Cardiac muscle cell (in vitro differentiated cells and primary cell): ENCODE measurements around the gene CENPF. TPM values are rescaled to one million over a fixed set of nuclear protein-coding genes. Genes with fewer than 3 reads are reported as not detected.
A peak's percentile ranks its signal among the peaks of the same experiment; 100 is the strongest.
"Not testable (repeated sequence)": the region's sequence is repeated elsewhere in the genome, so short reads cannot be mapped to it uniquely, and the experiment has no call there.

Source experiments
- DNase-seq, 2 donors: peaks; one replicate each; pipeline versions ENCODE4 v3.0.0 to v3.0.0-alpha.2; 2010 to 2017; ENCODE audit warnings: low read depth in 1 of 2, low spot score in 1 of 2
- H3K27ac ChIP-seq: fragments of 200-600 bp; sonication (generic); 2 replicates; pipeline ENCODE4 v1.5.1; 2016
- H3K27me3 ChIP-seq: fragments of 200-600 bp; sonication (generic); 2 replicates; pipeline ENCODE4 v1.6.0; 2016; ENCODE audit warnings: control low read depth
- H3K36me3 ChIP-seq: fragments of 200-600 bp; sonication (generic); 2 replicates; pipeline ENCODE4 v1.5.1; 2016; ENCODE audit warnings: control low read depth
- H3K4me1 ChIP-seq: fragments of 200-600 bp; sonication (generic); 2 replicates; pipeline ENCODE4 v1.8.1; 2017; ENCODE audit warnings: low read depth, mild to moderate bottlenecking, mixed run types
- H3K4me3 ChIP-seq: fragments of 200-600 bp; sonication (generic); 2 replicates; pipeline ENCODE4 v1.5.1; 2016; ENCODE audit warnings: mild to moderate bottlenecking
- H3K9me3 ChIP-seq: fragments of 200-600 bp; sonication (generic); 2 replicates; pipeline ENCODE4 v1.5.1; 2017; ENCODE audit warnings: low read depth, mild to moderate bottlenecking, control low read depth
- CTCF ChIP-seq: IDR thresholded peaks from 2 replicates; pipeline ENCODE4 v1.5.1; 2012; ENCODE audit warnings: low read depth, mild to moderate bottlenecking, low read length
- polyA plus RNA-seq: library from polyadenylated mRNA; unstranded; fragments of >200 nt; fragmentation: Nextera tagmentation; extraction: Ambion mirVana; gene quantifications from 2 replicates; pipeline ENCODE4 v1.2.1, GENCODE V29; 2016
- total RNA-seq: library from RNA; depleted of rRNA; stranded (reverse); fragments of >200 nt; gene quantifications from 2 replicates; pipeline ENCODE4 v1.2.3, GENCODE V29; 2016

CENPF gene
- total and polyA plus RNA-seq, 2 experiments from 2014 or later = 9.7 to 79.7 TPM

GRCh38 chr1:214587165-214587564 lies 15.8 kb upstream of the CENPF start:
- Histone ChIP-seq H3K36me3 (no peaks in the 10 kb centered on the region), H3K27ac (no peak overlapping the region), H3K4me3 (no peak overlapping the region), H3K4me1 (no peaks in the 10 kb centered on the region), H3K9me3 (no peaks in the 10 kb centered on the region), H3K27me3 (peaks cover 4% of the 10 kb centered on the region)
- no peak for DNase-seq
- no peak for TF ChIP-seq CTCF

- no peak for TF ChIP-seq CTCF
- no peak overlapping the region for H3K4me3 ChIP-seq
- DNase-seq = no peak
Measured at GRCh38 chr1:214588963-214589597, 13.9 kb upstream of the CENPF start.

GRCh38 chr1:214590696-214591095 lies 12.3 kb upstream of the CENPF start:
- Histone ChIP-seq H3K27me3 (no peaks in the 10 kb centered on the region), H3K4me1 (no peaks in the 10 kb centered on the region), H3K4me3 (no peak overlapping the region), H3K36me3 (no peaks in the 10 kb centered on the region), H3K27ac (no peak overlapping the region), H3K9me3 (no peaks in the 10 kb centered on the region)
- no peak for DNase-seq
- no peak for TF ChIP-seq CTCF

More at GRCh38 chr1:214588963-214589597, 13.9 kb upstream of the CENPF start:
- Histone ChIP-seq H3K36me3 (no peaks in the 10 kb centered on the region), H3K4me1 (no peaks in the 10 kb centered on the region), H3K27ac (no peak overlapping the region), H3K27me3 (no peaks in the 10 kb centered on the region), H3K9me3 (no peaks in the 10 kb centered on the region)

- not testable (repeated sequence) for H3K36me3 ChIP-seq, H3K27me3 ChIP-seq, DNase-seq, H3K4me3 ChIP-seq, H3K27ac ChIP-seq, H3K9me3 ChIP-seq, H3K4me1 ChIP-seq
Measured at GRCh38 chr1:214591918-214592317, 11.1 kb upstream of the CENPF start.

GRCh38 chr1:214593158-214593557 lies 9.8 kb upstream of the CENPF start:
- Histone ChIP-seq H3K27me3 (no peaks in the 10 kb centered on the region), H3K36me3 (no peaks in the 10 kb centered on the region), H3K4me3 (no peak overlapping the region), H3K27ac (no peak overlapping the region), H3K4me1 (no peaks in the 10 kb centered on the region), H3K9me3 (no peaks in the 10 kb centered on the region)
- no peak for TF ChIP-seq CTCF
- no peak for DNase-seq

GRCh38 chr1:214603819-214604252 lies 841 bp downstream of the CENPF start:
- Histone ChIP-seq H3K27me3 (no peaks in the 10 kb centered on the region), H3K4me3 (peak overlapping the region; percentile 59), H3K9me3 (no peaks in the 10 kb centered on the region), H3K36me3 (no peaks in the 10 kb centered on the region), H3K4me1 (peaks cover 6% of the 10 kb centered on the region), H3K27ac (no peak overlapping the region)
- no peak for TF ChIP-seq CTCF
- DNase-seq = peak in 1 of 2 donors; percentile 13
